Activated CD4-positive, alpha-beta T cell treated with anti-CD3 and anti-CD28 coated beads, Interleukin-2, Interleukin-4, amounts not matched to agents 100 ng/mL and 50 ng/mL, durations not matched to agents 16 hours and 8 hours (primary cell): ENCODE measurements around the gene TOMM20.
"Not testable (repeated sequence)": the region's sequence is repeated elsewhere in the genome, so short reads cannot be mapped to it uniquely, and the experiment has no call there.

Experiments
- DNase-seq: peaks from one replicate; pipeline ENCODE4 v3.0.0-alpha.2; 2020; ENCODE audit warnings: low spot score

TOMM20 gene

GRCh38 chr1:235128456-235129328, at the start of gene TOMM20:
TSS of gene TOMM20 (minus strand) at chr1:235128837. CDS start at chr1:235128715, 122 bp downstream.
- peak; percentile 97 for DNase-seq

DNA sequence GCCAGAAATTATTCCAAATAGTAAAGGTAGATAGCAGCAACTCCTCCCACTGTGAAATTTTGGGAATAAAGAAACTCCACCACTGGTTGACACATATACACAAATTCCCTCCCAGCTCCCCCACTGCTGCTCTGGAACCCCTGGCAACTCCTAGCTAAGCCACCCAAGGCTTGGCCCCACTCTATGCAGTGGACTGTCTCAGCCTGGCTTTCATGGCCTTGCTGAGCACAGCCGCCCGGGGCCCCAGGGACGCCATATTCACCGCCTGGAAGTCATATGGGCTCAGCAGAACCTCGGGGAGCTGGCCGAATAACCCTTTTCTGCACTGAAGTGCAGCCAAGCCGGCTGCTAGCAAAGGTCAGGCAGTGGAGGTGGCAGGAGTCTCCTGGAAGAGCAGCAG, 47.8 kb upstream of the TOMM20 start:
- DNase-seq = no peak

DNA sequence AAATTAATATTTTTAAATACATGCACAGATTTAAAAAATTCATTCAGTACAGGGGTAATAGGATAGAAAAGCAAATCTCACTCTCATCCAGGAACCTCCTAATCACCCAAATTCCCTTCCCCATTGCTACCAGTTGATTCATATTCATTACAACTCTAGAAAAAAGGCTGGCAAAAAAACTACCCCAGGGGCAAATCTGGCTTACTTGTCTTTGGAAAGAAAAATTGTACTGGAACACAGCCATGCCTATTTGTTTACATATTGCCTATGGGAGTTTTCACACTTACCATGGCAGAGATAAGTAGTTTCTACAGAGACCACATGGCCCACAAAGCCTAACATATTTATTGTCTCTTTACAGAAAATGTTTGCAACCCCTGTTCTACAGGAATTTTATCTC, 41.3 kb upstream of the TOMM20 start:
- no peak for DNase-seq

GRCh38 chr1:235168375-235168774, 39.7 kb upstream of the TOMM20 start:
- DNase-seq = no peak

- DNase-seq = no peak
Measured at GRCh38 chr1:235161685-235162327, 33.2 kb upstream of the TOMM20 start.

GRCh38 chr1:235160957-235161684, 32.5 kb upstream of the TOMM20 start, which contains the start of gene RBM34:
TSS of gene RBM34 (minus strand) at chr1:235161250. CDS start at chr1:235161226, 24 bp downstream.
- DNase-seq = peak; percentile 93

GRCh38 chr1:235160383-235160956, 31.8 kb upstream of the TOMM20 start:
- DNase-seq = no peak

- not testable (repeated sequence) for DNase-seq
Measured at GRCh38 chr1:235159930-235160329, 31.3 kb upstream of the TOMM20 start.

DNA sequence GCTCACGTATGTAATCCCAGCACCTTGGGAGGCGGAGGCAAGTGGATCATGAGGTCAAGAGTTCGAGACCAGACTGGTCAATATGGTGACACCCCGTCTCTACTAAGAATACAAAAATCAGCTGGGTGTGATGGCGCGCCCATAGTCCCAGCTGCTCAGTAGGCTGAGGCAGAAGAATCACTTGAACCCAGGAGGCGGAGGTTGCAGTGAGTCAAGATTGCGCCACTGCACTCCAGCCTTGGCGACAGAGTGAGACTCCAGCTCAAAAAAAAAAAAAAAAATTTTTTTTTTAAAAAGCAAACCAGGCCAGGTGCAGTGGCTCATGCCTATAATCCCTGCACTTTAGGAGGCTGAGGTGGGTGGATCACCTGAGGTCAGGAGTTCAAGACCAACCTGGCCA, 30.6 kb upstream of the TOMM20 start:
- DNase-seq = not testable (repeated sequence)

- no peak for DNase-seq
Measured at GRCh38 chr1:235158680-235159079, 30.0 kb upstream of the TOMM20 start.

DNA sequence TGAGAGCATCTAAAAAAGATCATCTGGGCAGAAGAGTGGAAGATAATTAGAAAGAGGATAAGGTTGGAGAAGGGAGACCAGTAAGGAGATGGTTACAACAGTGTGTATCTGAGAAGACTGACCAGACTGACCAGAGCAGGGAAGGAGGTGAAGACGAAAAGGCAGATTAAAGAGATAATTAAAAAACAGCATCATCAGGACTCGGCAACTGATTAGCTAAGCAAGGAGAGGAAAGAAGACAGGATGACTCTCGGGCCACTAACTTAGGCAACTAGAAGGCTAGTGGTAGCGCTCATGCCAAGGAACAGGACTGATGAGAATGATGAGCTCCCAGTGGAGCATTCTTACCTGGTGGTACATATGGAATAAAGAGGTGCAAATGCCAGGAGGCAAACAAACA, 28.5 kb upstream of the TOMM20 start:
- no peak for DNase-seq

DNA sequence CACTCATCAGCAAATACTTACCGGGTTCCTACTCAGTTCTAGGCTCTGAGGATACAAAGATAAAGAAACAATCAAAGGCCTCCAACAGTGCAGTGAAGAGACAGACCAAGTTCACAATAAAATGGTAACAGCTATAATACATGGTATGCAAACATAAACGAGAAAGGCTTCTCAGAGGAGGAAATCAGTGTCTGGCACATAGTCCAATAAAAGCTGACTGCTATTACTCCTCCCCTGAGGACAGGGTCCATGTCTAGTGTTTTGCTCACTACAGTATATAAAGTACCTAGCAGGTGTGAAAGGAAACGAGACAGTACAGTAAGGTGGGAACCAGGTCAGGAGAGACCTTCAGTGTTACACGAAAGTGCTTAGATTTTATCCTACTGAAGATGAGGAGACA, 28.1 kb upstream of the TOMM20 start:
- DNase-seq = no peak

DNA sequence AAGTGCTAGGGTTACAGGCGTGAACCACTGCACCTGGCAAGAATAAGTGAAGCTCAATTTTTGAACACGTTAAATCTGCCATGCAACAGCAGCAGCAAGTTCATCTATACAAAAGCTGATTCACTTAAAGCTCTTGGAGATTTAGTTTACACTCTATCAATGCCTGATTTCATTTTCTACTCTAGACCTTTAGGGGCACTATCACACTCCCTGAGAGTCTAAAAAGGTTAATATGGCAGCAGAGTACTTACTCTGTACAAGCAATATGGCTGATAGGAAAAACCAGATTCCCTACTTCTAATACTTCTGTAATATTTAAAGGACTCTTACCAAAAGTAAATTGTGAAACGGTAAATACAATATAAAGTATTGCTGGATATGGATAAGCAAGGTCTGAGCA, 27.6 kb upstream of the TOMM20 start:
- DNase-seq = no peak

DNA sequence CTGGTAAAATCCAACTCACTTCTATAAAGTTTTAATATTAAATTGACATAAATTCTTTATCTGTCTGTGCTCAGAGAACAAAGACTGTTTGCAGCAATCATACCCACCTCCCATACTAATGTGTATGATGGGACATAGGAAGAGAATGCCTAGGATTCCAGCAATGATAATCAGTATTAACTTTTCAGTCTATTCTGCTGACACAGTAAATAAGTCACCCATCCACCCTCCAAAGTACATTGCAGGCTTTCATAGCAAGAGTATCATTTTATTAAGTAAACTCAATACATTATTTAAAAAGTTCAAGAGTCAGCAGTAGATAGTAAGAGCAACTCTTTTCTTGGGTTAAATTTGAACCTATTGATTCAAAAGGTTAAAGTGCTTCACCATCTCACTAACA, 23.6 kb upstream of the TOMM20 start:
- no peak for DNase-seq

DNA sequence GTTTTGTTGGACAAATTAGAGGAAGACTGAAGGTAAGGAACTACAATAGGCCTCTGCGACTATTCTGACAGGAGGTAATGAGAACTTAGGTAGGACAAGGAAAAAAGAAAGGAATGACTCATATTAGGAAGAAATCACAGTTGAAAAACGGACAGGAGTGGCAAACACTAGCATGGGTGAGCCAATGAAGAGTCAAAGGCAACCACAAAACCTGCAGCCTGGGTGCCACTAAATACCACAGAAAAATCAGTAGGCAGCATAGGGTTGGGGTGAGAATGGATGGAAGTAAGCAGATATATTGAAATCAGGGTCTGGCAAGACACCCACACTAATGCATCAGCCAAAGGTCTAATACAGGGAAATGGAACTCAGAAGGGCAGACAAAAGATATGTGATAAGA, 22.4 kb upstream of the TOMM20 start:
- DNase-seq = no peak

DNA sequence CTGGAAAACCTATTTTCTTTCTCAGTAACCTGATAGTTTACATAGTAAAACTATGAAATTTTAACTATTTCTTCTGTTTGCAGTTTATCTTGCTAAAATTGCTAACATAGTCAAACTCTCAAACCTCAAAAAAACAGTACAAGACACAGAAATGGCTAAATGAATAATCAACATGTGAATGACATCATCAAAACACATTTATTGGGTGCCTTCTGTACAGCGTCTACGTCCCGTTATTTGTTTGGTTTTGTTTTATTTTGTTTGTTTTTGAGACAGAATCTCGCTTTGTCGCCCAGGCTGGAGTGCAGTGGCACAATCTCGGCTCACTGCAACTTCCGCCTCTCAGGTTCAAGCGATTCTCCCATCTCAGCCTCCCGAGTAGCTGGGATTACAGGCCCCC, 21.2 kb upstream of the TOMM20 start:
- no peak for DNase-seq

GRCh38 chr1:235147269-235147668, 18.6 kb upstream of the TOMM20 start:
- no peak for DNase-seq

DNA sequence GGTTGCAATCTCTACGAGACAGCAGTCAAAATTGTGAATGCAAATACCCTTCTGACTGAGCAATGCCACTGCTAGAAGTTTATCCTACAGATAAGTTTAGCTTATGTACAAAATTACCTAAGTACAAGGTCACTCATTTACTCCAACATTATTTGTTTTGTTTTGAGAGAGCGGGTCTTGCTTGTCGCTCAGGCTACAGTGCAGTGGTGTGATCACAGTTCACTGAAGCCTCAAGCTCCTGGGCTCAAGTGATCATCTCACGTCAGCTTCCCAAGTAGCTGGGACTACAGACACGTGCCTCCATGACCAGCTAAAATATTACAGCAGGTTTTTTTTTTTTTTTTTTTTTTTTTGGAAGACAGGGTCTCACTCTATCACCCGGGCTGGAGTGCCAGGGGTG, 17.0 kb upstream of the TOMM20 start:
- DNase-seq = no peak

GRCh38 chr1:235142991-235143390, 14.4 kb upstream of the TOMM20 start:
- no peak for DNase-seq

GRCh38 chr1:235139315-235139714, 10.7 kb upstream of the TOMM20 start:
- no peak for DNase-seq

DNA sequence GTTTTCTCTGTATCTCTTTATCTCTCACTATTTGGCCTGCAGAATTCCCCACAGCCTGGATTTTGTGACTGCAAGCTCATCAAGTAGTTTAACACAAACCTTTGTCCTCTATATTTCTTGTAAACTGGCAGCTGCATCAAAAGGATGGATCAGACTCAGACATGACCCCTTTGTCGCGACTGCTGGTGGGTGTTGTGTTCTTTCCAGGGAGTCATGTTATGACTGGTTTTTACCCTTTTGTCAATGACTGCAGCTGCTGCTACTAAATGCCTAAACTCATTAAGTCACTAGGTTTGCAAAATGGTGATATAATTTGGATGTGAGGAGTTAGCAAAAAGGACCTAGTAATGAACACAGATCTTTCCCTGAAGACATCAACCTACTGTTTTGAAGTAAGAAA, 10.2 kb upstream of the TOMM20 start:
- DNase-seq = no peak

GRCh38 chr1:235136111-235136510, 7.5 kb upstream of the TOMM20 start:
- no peak for DNase-seq
